Suprapubic skin (tissue), 4 donors: Measurements from ENCODE around the gene LARGE1. TPM values are rescaled to one million over a fixed set of nuclear protein-coding genes. Genes with fewer than 3 reads are reported as not detected.

Experiments used
- DNase-seq, 2 donors: peaks; one replicate each; pipeline ENCODE4 v3.0.0-alpha.2; 2019; ENCODE audit warnings: low spot score in 2 of 2
- H3K27ac ChIP-seq: fragments of 200-600 bp; sonication (generic); one replicate; pipeline ENCODE4 v1.5.1; 2019
- H3K27me3 ChIP-seq: fragments of 200-600 bp; sonication (generic); one replicate; pipeline ENCODE4 v1.5.1; 2019
- H3K36me3 ChIP-seq: fragments of 200-600 bp; sonication (generic); one replicate; pipeline ENCODE4 v1.5.1; 2019
- H3K4me1 ChIP-seq: fragments of 200-600 bp; sonication (generic); one replicate; pipeline ENCODE4 v1.5.1; 2019
- H3K4me3 ChIP-seq: fragments of 200-600 bp; sonication (generic); one replicate; pipeline ENCODE4 v1.5.1; 2019; ENCODE audit warnings: mild to moderate bottlenecking
- H3K9me3 ChIP-seq: fragments of 200-600 bp; sonication (generic); one replicate; pipeline ENCODE4 v1.5.1; 2019
- CTCF ChIP-seq, 2 donors: fragments of 200-600 bp in 1 of 2; fragments of 450-650 bp in 1 of 2; sonication (generic) in 1 of 2; IDR thresholded peaks; one replicate each; pipeline ENCODE4 v1.5.1; 2016 to 2019; ENCODE audit warnings: antibody characterized with exemption in 2 of 2, mild to moderate bottlenecking in 1 of 2, moderate library complexity in 1 of 2
- EP300 ChIP-seq: sonication (generic); formaldehyde crosslinking; IDR thresholded peaks from one replicate; pipeline ENCODE4 v1.6.1; 2017; ENCODE audit warnings: antibody characterized with exemption
- POLR2A ChIP-seq, 2 donors: fragments of 450-650 bp; IDR thresholded peaks; one replicate each; pipeline ENCODE4 v1.6.1; 2017; ENCODE audit warnings: antibody characterized with exemption in 2 of 2, mild to moderate bottlenecking in 2 of 2, moderate library complexity in 2 of 2
- POLR2AphosphoS5 ChIP-seq, 3 donors: sonication (generic); formaldehyde crosslinking; IDR thresholded peaks; one replicate each; pipeline ENCODE4 v1.6.1; 2017; ENCODE audit warnings: antibody characterized with exemption in 3 of 3
- WGBS: methylation state at CpG from one replicate; pipeline ENCODE4 v1.1.5; 2018; 5-methylcytosine and 5-hydroxymethylcytosine counted together
- total RNA-seq, 4 donors: library from RNA; depleted of rRNA; stranded (reverse); fragments of >200 nt; gene quantifications; one replicate each; pipeline ENCODE4 v1.1.0, GENCODE V29; 2016

Gene LARGE1
- total RNA-seq, 4 donors from 2014 or later = 12.1 to 41.6 (median 21.1) TPM

GRCh38 chr22:33838644-33839043, 81.6 kb downstream of the LARGE1 start:
- H3K36me3 ChIP-seq = no peaks in the 10 kb centered on the region
- no peak overlapping the region for H3K27ac ChIP-seq
- no peaks in the 10 kb centered on the region for H3K27me3 ChIP-seq
- WGBS = 61% methylated on average over 6 of the region's 6 CpGs
- TF ChIP-seq POLR2AphosphoS5 (IDR thresholded peaks at IDR 0.05) (no peak), POLR2A (IDR thresholded peaks at IDR 0.05) (no peak), EP300 (no peak), CTCF (IDR thresholded peaks at IDR 0.05) (no peak)
- no peaks in the 10 kb centered on the region for H3K9me3 ChIP-seq
- H3K4me3 ChIP-seq = no peak overlapping the region
- DNase-seq = no peak
- peaks cover 9% of the 10 kb centered on the region for H3K4me1 ChIP-seq

- H3K9me3 ChIP-seq = no peaks in the 10 kb centered on the region
- TF ChIP-seq POLR2AphosphoS5 (IDR thresholded peaks at IDR 0.05) (no peak), CTCF (IDR thresholded peaks at IDR 0.05) (no peak), POLR2A (IDR thresholded peaks at IDR 0.05) (no peak), EP300 (no peak)
- no peak for DNase-seq
- H3K27ac ChIP-seq = no peak overlapping the region
- no peaks in the 10 kb centered on the region for H3K27me3 ChIP-seq
- peaks cover 9% of the 10 kb centered on the region for H3K4me1 ChIP-seq
- WGBS = 42% methylated on average over 4 of the region's 4 CpGs
- H3K36me3 ChIP-seq = no peaks in the 10 kb centered on the region
- H3K4me3 ChIP-seq = no peak overlapping the region
Observed at GRCh38 chr22:33837826-33838225, 82.5 kb downstream of the LARGE1 start.

GRCh38 chr22:33835265-33835664, 85.0 kb downstream of the LARGE1 start:
- H3K27me3 ChIP-seq = no peaks in the 10 kb centered on the region
- H3K4me3 ChIP-seq = no peak overlapping the region
- H3K27ac ChIP-seq = no peak overlapping the region
- H3K36me3 ChIP-seq = no peaks in the 10 kb centered on the region
- H3K4me1 ChIP-seq = peaks cover 15% of the 10 kb centered on the region
- H3K9me3 ChIP-seq = no peaks in the 10 kb centered on the region
- TF ChIP-seq POLR2AphosphoS5 (IDR thresholded peaks at IDR 0.05) (no peak), EP300 (no peak), CTCF (IDR thresholded peaks at IDR 0.05) (no peak), POLR2A (IDR thresholded peaks at IDR 0.05) (no peak)
- 67% methylated on average over 5 of the region's 5 CpGs for WGBS
- no peak for DNase-seq

- WGBS = 41% methylated on average over 6 of the region's 7 CpGs
- no peak for DNase-seq
Observed at GRCh38 chr22:33832558-33833151, 87.6 kb downstream of the LARGE1 start.

GRCh38 chr22:33831651-33832050, 88.6 kb downstream of the LARGE1 start:
- WGBS = 78% methylated on average over 4 of the region's 5 CpGs
- H3K4me1 ChIP-seq = peaks cover 12% of the 10 kb centered on the region
- no peaks in the 10 kb centered on the region for H3K27me3 ChIP-seq
- TF ChIP-seq POLR2A (IDR thresholded peaks at IDR 0.05) (no peak), POLR2AphosphoS5 (IDR thresholded peaks at IDR 0.05) (no peak)
- no peak overlapping the region for H3K4me3 ChIP-seq
- no peak for DNase-seq
- H3K27ac ChIP-seq = no peak overlapping the region
- H3K36me3 ChIP-seq = no peaks in the 10 kb centered on the region
- no peaks in the 10 kb centered on the region for H3K9me3 ChIP-seq

More at GRCh38 chr22:33832558-33833151, 87.6 kb downstream of the LARGE1 start:
- no peak for TF ChIP-seq EP300
- TF ChIP-seq POLR2A (IDR thresholded peaks at IDR 0.05) = no peak
- H3K9me3 ChIP-seq = no peaks in the 10 kb centered on the region
- no peaks in the 10 kb centered on the region for H3K36me3 ChIP-seq
- no peak overlapping the region for H3K4me3 ChIP-seq
- H3K4me1 ChIP-seq = peaks cover 12% of the 10 kb centered on the region
- no peak overlapping the region for H3K27ac ChIP-seq
- H3K27me3 ChIP-seq = no peaks in the 10 kb centered on the region

- H3K4me1 ChIP-seq = peaks cover 12% of the 10 kb centered on the region
- TF ChIP-seq EP300 = no peak
- H3K36me3 ChIP-seq = no peaks in the 10 kb centered on the region
- no peak overlapping the region for H3K4me3 ChIP-seq
- 83% methylated on average over 11 of the region's 11 CpGs for WGBS
- H3K9me3 ChIP-seq = no peaks in the 10 kb centered on the region
- no peak for DNase-seq
- no peaks in the 10 kb centered on the region for H3K27me3 ChIP-seq
- no peak overlapping the region for H3K27ac ChIP-seq
Observed at GRCh38 chr22:33831207-33831606, 89.1 kb downstream of the LARGE1 start.
